Sigmoid colon (tissue), 7 donors: ENCODE data around the gene SLC39A7. TPM values are rescaled to one million over a fixed set of nuclear protein-coding genes. Genes with fewer than 3 reads are reported as not detected.

Experiments used
- DNase-seq: peaks from one replicate; pipeline ENCODE4 v3.0.0-alpha.2; 2019
- H3K27ac ChIP-seq, 4 donors: fragments of 200-600 bp; sonication (generic); one replicate each; pipeline ENCODE4 v1.5.1; 2016 to 2019; ENCODE audit warnings: mild to moderate bottlenecking in 1 of 4
- H3K27me3 ChIP-seq, 3 donors: fragments of 200-600 bp; sonication (generic); one replicate each; pipeline ENCODE4 v1.5.1; 2019; ENCODE audit warnings: mild to moderate bottlenecking in 1 of 3
- H3K36me3 ChIP-seq, 4 donors: fragments of 200-600 bp; sonication (generic); one replicate each; pipeline ENCODE4 v1.5.1; 2016 to 2019
- H3K4me1 ChIP-seq, 4 donors: fragments of 200-600 bp; sonication (generic); one replicate each; pipeline ENCODE4 v1.5.1; 2017 to 2019
- H3K4me3 ChIP-seq, 4 donors: fragments of 200-600 bp; sonication (generic); one replicate each; pipeline ENCODE4 v1.5.1; 2017 to 2019; ENCODE audit warnings: mild to moderate bottlenecking in 2 of 4, moderate library complexity in 1 of 4
- H3K9me3 ChIP-seq, 4 donors: fragments of 200-600 bp in 3 of 4; sonication (generic) in 3 of 4; one replicate each; pipeline versions ENCODE4 v1.5.1 to v1.6.1; 2013 to 2019
- EP300 ChIP-seq, 4 donors: sonication (generic); formaldehyde crosslinking; IDR thresholded peaks; one replicate each; pipeline ENCODE4 v1.6.1; 2017; ENCODE audit warnings: antibody characterized with exemption in 4 of 4
- POLR2A ChIP-seq, 2 donors: fragments of 450-650 bp; IDR thresholded peaks; one replicate each; pipeline ENCODE4 v1.6.1; 2016; ENCODE audit warnings: antibody characterized with exemption in 2 of 2, mild to moderate bottlenecking in 2 of 2, moderate library complexity in 2 of 2
- POLR2AphosphoS5 ChIP-seq, 4 donors: sonication (generic); formaldehyde crosslinking; IDR thresholded peaks; one replicate each; pipeline ENCODE4 v1.6.1; 2017; ENCODE audit warnings: antibody characterized with exemption in 4 of 4
- WGBS, 2 donors: extraction: QIAGEN DNeasy Blood & Tissue Kit; methylation state at CpG; one replicate each; pipeline ENCODE4 v1.1.7; 2013; 5-methylcytosine and 5-hydroxymethylcytosine counted together
- intact Hi-C: fragments of 100-400 bp; cut with DNase I; formaldehyde crosslinking; loops from one replicate; pipeline ENCODE4 v1.15.1; 2023
- polyA plus RNA-seq, 3 donors: library from polyadenylated mRNA; stranded (reverse); fragments of 200-250 nt; gene quantifications; one replicate each; pipeline ENCODE4 v1.2.3, GENCODE V29; 2013
- total RNA-seq, 4 donors: library from RNA; depleted of rRNA; stranded (reverse); fragments of >200 nt; gene quantifications; one replicate each; pipeline ENCODE4 v1.1.0, GENCODE V29; 2016
- TF ChIP-seq, protein P1 (sequence below), 4 experiments: fragments of 450-650 bp in 3 of 4; fragments of 200-600 bp in 1 of 4; IDR thresholded peaks; one replicate each; pipeline ENCODE4 v1.5.1; 2016 to 2019; ENCODE audit warnings: antibody characterized with exemption in 4 of 4, mild to moderate bottlenecking in 3 of 4, moderate library complexity in 2 of 4
- donor health status: healthy with polysubstance abuse.
- donor health status: Bipolar disorder and iron deficiency.
- donor health status: healthy.

SLC39A7 gene
- total and polyA plus RNA-seq, 7 donors: 31.2 to 189 (median 49.6) TPM

DNA sequence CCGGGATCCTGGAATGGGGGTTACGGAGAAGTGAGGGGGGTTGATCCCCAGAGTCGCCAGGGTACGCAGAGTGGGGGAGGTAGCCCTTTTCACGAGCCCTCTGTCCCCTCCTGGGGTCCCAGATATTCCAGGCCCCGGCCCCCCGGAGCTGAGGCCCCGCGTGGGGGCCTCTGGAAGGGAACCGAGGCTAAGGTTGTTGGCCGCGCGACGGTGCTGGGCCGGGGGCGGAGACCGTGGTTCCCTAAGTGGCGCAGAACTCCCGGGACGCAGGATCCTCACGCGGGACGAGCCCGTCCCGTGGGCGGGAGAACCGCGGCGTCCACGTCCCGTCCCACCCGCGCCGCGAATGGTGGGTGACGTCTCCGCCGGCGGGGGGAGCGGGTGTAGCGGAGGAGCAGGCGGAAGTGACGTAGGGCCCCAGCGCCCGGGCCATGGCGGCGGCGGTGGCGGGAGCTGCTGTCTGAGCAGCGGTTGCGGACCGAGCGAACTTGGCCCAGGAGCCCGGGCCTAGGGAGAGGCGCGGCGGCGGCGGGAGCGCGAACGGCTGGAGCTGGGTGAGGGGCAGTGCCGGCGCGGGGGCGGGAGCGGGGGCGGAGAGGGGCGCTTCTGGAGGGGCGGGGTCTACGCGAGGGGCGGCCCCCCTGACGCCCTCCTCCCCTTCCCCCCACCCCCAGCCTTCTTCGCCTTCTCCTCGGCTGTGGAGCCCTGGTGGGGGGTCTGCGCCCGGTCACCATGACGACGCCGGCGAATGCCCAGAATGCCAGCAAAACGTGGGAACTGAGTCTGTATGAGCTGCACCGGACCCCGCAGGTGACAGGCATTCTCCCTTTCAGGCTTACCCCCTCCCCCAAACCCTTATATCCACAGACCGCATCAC is 7.7 kb downstream of the SLC39A7 start, which contains the start of gene RING1:
Gene RING1 (plus strand): TSS at position 410 of the 877 bp plus-strand sequence. CDS start 323 bp downstream, at position 733.
- intact Hi-C loops: loop anchor here (2.0 to 10.0 kb wide), 4 partner anchors 40 to 1014 kb away; partner anchors contain the start of genes GPSM3, PBX2, PSMB9 and SYNGAP1
- H3K27ac ChIP-seq: peak within 1 kb of the TSS; percentile 95 to 99 (median 96)
- peak; percentile 94 for DNase-seq
- TF ChIP-seq POLR2AphosphoS5 (IDR thresholded peaks at IDR 0.05): peak; percentile 99 to 100 (median 100)
- peak; percentile 99 for TF ChIP-seq POLR2A (IDR thresholded peaks at IDR 0.05)
- peak in 1 of 4 donors; percentile 57 for TF ChIP-seq EP300 (IDR thresholded peaks at IDR 0.05)
- TF ChIP-seq, protein P1, sequence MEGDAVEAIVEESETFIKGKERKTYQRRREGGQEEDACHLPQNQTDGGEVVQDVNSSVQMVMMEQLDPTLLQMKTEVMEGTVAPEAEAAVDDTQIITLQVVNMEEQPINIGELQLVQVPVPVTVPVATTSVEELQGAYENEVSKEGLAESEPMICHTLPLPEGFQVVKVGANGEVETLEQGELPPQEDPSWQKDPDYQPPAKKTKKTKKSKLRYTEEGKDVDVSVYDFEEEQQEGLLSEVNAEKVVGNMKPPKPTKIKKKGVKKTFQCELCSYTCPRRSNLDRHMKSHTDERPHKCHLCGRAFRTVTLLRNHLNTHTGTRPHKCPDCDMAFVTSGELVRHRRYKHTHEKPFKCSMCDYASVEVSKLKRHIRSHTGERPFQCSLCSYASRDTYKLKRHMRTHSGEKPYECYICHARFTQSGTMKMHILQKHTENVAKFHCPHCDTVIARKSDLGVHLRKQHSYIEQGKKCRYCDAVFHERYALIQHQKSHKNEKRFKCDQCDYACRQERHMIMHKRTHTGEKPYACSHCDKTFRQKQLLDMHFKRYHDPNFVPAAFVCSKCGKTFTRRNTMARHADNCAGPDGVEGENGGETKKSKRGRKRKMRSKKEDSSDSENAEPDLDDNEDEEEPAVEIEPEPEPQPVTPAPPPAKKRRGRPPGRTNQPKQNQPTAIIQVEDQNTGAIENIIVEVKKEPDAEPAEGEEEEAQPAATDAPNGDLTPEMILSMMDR (IDR thresholded peaks at IDR 0.05): no peak
- H3K27me3 ChIP-seq: no peaks in the 10 kb centered on the region
- no peaks in the 10 kb centered on the region for H3K9me3 ChIP-seq
- peaks cover 7 to 32% (median 9%) of the 10 kb centered on the region in 4 donors for H3K36me3 ChIP-seq
- 0 to 1% methylated on average over 85 to 86 of the region's 86 CpGs for WGBS, 2 donors
- peaks cover 0 to 48% (median 38%) of the 10 kb centered on the region in 4 donors for H3K4me1 ChIP-seq
- H3K4me3 ChIP-seq: peak within 1 kb of the TSS; percentile 78 to 95 (median 94)

DNA sequence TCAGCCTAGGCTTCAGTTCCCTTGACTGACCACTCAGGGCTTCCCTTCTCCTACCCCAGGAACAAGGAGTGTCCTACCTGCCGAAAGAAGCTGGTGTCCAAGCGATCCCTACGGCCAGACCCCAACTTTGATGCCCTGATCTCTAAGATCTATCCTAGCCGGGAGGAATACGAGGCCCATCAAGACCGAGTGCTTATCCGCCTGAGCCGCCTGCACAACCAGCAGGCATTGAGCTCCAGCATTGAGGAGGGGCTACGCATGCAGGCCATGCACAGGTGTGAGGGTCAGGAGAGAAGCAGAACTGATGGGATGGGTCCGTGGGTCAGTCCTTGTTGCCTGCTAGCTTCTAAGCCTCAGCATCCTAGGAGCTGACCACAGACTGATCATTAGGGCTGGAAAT is 9.2 kb downstream of the SLC39A7 start:
- H3K27ac ChIP-seq: no peak overlapping the region
- WGBS, 2 donors: 96 to 97% methylated on average over 10 of the region's 10 CpGs
- intact Hi-C loops: loop anchor here (2.0 to 10.0 kb wide), 4 partner anchors 39 to 1015 kb away; partner anchors contain the start of genes GPSM3, PBX2, PSMB9 and SYNGAP1

DNA sequence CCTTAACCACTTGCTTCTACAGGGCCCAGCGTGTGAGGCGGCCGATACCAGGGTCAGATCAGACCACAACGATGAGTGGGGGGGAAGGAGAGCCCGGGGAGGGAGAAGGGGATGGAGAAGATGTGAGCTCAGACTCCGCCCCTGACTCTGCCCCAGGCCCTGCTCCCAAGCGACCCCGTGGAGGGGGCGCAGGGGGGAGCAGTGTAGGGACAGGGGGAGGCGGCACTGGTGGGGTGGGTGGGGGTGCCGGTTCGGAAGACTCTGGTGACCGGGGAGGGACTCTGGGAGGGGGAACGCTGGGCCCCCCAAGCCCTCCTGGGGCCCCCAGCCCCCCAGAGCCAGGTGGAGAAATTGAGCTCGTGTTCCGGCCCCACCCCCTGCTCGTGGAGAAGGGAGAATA is 10.5 kb downstream of the SLC39A7 start:
- peaks cover 0 to 38% (median 30%) of the 10 kb centered on the region in 4 donors for H3K4me1 ChIP-seq
- 89 to 90% methylated on average over 17 of the region's 17 CpGs for WGBS, 2 donors
- no peak for TF ChIP-seq EP300 (IDR thresholded peaks at IDR 0.05)
- TF ChIP-seq POLR2A (IDR thresholded peaks at IDR 0.05): no peak
- no peak for TF ChIP-seq POLR2AphosphoS5 (IDR thresholded peaks at IDR 0.05)
- TF ChIP-seq, protein P1 (IDR thresholded peaks at IDR 0.05): no peak
- DNase-seq: no peak
- H3K4me3 ChIP-seq: no peak overlapping the region
- H3K27ac ChIP-seq: no peak overlapping the region
- peaks cover 4 to 26% (median 6%) of the 10 kb centered on the region in 4 donors for H3K36me3 ChIP-seq
- H3K9me3 ChIP-seq: no peaks in the 10 kb centered on the region
- H3K27me3 ChIP-seq: no peaks in the 10 kb centered on the region
- intact Hi-C loops: no loop called here

More for the DNA sequence above, 9.2 kb downstream of the SLC39A7 start:
- TF ChIP-seq EP300 (IDR thresholded peaks at IDR 0.05) (no peak), POLR2AphosphoS5 (IDR thresholded peaks at IDR 0.05) (no peak), POLR2A (IDR thresholded peaks at IDR 0.05) (no peak)
- TF ChIP-seq, protein P1 (IDR thresholded peaks at IDR 0.05): no peak
- peaks cover 0 to 44% (median 36%) of the 10 kb centered on the region in 4 donors for H3K4me1 ChIP-seq
- H3K27me3 ChIP-seq: no peaks in the 10 kb centered on the region
- H3K36me3 ChIP-seq: peaks cover 4 to 26% (median 6%) of the 10 kb centered on the region in 4 donors
- DNase-seq: no peak
- H3K9me3 ChIP-seq: no peaks in the 10 kb centered on the region
- no peak overlapping the region for H3K4me3 ChIP-seq

DNA sequence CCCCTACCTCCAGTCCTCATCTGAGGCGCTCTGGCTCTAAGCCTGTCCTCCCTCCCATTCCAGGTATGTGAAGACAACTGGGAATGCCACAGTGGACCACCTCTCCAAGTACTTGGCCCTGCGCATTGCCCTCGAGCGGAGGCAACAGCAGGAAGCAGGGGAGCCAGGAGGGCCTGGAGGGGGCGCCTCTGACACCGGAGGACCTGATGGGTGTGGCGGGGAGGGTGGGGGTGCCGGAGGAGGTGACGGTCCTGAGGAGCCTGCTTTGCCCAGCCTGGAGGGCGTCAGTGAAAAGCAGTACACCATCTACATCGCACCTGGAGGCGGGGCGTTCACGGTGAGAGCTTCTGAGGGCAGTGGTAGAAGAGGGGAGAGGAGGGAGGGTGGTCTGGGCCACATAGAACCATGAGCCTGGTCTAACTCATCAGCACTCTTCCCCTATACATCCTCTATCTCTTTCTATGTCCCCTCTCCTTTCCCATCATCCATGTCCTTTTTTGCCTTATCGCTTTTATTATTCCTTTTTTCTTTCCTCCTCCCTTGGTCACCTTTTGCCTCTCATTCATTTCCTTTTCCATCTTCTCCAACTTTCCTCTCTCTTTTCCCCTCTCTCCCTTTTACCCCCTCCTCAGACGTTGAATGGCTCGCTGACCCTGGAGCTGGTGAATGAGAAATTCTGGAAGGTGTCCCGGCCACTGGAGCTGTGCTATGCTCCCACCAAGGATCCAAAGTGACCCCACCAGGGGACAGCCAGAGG is 11.2 kb downstream of the SLC39A7 start:
- no peak for DNase-seq
- H3K27me3 ChIP-seq: no peaks in the 10 kb centered on the region
- intact Hi-C loops: no loop called here
- H3K36me3 ChIP-seq: peaks cover 4 to 26% (median 6%) of the 10 kb centered on the region in 4 donors
- 81 to 86% methylated on average over 18 of the region's 18 CpGs for WGBS, 2 donors
- TF ChIP-seq, protein P1 (IDR thresholded peaks at IDR 0.05): no peak
- no peak for TF ChIP-seq POLR2A (IDR thresholded peaks at IDR 0.05)
- no peak for TF ChIP-seq EP300 (IDR thresholded peaks at IDR 0.05)
- no peak for TF ChIP-seq POLR2AphosphoS5 (IDR thresholded peaks at IDR 0.05)
- no peak overlapping the region for H3K27ac ChIP-seq
- no peak overlapping the region for H3K4me3 ChIP-seq
- peaks cover 0 to 36% (median 30%) of the 10 kb centered on the region in 4 donors for H3K4me1 ChIP-seq
- no peaks in the 10 kb centered on the region for H3K9me3 ChIP-seq
